Esophagus muscularis mucosa (tissue), 3 donors: ENCODE data around the gene TRRAP.

Experiments used
- CTCF ChIP-seq, 3 experiments: fragments of 200-600 bp in 2 of 3; fragments of 450-650 bp in 1 of 3; sonication (generic) in 2 of 3; IDR thresholded peaks; one replicate each; pipeline ENCODE4 v1.5.1; 2017 to 2019; ENCODE audit warnings: antibody characterized with exemption in 3 of 3, mild to moderate bottlenecking in 2 of 3, moderate library complexity in 1 of 3
- POLR2AphosphoS5 ChIP-seq, 2 donors: sonication (generic); formaldehyde crosslinking; IDR thresholded peaks; one replicate each; pipeline ENCODE4 v1.6.1; 2017; ENCODE audit warnings: antibody characterized with exemption in 2 of 2

- TF ChIP-seq POLR2AphosphoS5 (IDR thresholded peaks at IDR 0.05) (no peak), CTCF (IDR thresholded peaks at IDR 0.05) (no peak)
These were observed 155.4 kb downstream of the TRRAP start for GRCh38 chr7:99033765-99034164.
